AG09319 (cell line): ENCODE results near the gene GDAP2.

Source experiments
- DNase-seq: peaks from one replicate; pipeline ENCODE4 v3.0.0-alpha.2; 2010; ENCODE audit warnings: low read depth; ENCODE audit errors: extremely low read depth
- TF ChIP-seq, protein P1 (sequence below): IDR thresholded peaks from 2 replicates; pipeline ENCODE4 v1.5.1; 2011; ENCODE audit warnings: low read depth, mild to moderate bottlenecking, inconsistent platforms, low read length, moderate library complexity

The GDAP2 gene

GRCh38 chr1:117814856-117815797 is 114.3 kb downstream of the GDAP2 start:
- no peak for DNase-seq
- TF ChIP-seq, protein P1, sequence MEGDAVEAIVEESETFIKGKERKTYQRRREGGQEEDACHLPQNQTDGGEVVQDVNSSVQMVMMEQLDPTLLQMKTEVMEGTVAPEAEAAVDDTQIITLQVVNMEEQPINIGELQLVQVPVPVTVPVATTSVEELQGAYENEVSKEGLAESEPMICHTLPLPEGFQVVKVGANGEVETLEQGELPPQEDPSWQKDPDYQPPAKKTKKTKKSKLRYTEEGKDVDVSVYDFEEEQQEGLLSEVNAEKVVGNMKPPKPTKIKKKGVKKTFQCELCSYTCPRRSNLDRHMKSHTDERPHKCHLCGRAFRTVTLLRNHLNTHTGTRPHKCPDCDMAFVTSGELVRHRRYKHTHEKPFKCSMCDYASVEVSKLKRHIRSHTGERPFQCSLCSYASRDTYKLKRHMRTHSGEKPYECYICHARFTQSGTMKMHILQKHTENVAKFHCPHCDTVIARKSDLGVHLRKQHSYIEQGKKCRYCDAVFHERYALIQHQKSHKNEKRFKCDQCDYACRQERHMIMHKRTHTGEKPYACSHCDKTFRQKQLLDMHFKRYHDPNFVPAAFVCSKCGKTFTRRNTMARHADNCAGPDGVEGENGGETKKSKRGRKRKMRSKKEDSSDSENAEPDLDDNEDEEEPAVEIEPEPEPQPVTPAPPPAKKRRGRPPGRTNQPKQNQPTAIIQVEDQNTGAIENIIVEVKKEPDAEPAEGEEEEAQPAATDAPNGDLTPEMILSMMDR, result no peak
